Measurements from ENCODE around the gene EMX1.

Gene EMX1

DNA sequence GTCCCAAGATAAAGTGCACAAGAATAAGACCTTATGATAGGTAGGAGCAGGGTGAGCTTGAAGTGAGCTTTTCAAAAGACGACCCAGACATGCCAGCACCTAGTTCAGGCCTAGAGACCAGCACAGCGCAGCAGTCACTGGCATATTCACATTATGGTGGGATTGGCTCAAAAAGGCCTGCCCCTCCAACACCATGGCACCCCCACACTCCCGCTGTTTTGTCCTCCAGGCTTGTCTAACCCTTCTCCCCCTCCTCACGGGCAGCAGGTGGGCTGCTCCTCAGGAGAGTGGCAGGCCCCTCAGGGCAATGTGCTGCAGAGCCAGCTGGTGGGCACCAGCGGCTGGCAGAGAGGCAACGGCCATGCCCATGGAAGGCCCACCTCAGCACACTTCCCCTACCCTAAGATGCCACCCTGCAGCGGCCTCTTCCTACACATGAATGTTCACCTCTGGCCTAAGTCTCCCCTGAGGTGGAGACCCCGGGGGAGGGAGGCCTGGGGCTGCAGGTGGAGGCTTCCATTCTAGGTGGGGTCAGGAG is 25.6 kb downstream of the EMX1 start:
- no peaks in the 10 kb centered on the region for H3K36me3 ChIP-seq (ENCODE audit: control insufficient read depth in 2 of 2, insufficient read depth in 2 of 2, low read length in 2 of 2)

DNA sequence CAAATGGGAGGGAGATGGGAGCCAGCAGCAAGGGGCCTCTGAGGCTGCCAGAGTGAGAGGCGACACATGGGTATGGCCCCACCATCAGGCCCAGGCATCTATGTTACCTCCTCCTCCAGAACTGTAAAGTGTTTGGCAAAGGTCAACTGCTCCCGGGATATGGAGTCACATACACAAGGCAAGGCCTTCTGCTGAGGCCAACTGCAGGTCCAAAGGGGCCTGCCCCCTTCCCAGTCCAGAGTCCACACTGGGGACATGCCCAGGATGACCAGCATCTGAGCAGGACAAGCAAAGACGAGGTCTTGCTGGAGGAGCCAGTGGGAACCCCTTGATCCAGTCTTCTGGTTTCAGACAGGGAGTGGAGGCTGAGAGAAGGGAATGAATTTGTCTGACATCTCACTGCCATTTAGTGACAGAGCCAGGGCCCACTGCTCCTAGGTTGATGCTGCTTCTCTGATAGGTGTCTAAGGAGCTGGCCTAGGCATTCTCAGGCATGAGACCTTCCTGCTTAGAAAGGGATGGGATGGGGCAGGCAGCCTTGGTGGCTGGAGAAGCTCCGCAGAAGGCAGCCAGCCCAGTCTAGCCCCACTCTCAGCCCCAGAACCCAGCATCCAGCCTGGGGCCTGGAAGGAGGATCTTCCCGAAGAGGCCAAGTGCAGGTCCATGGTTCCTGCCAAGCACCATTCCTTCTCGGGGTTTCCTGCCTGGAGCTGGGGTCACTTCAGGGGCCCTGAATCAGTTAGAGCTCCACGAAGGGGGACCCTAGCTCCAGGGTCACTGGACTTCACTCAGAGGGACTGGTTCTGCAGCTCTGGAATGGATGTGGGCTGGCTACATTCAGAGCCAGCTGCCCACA is 26.4 kb downstream of the EMX1 start:
- Histone ChIP-seq H3K36me3 (ENCODE audit: control insufficient read depth in 2 of 2, insufficient read depth in 2 of 2, low read length in 2 of 2) (no peaks in the 10 kb centered on the region), H3K27me3 (ENCODE audit: control insufficient read depth in 2 of 2, insufficient read depth in 2 of 2, low read length in 2 of 2) (no peaks in the 10 kb centered on the region), H3K9me3 (ENCODE audit: control insufficient read depth in 2 of 2, low read length in 2 of 2) (no peaks in the 10 kb centered on the region), H3K4me1 (ENCODE audit: control insufficient read depth in 2 of 2, insufficient read depth in 2 of 2, low read length in 2 of 2) (no peaks in the 10 kb centered on the region), H3K27ac (ENCODE audit: low read depth in 2 of 2, low read length in 2 of 2) (no peak overlapping the region), H3K9ac (ENCODE audit: low read depth in 1 of 2, low read length in 2 of 2) (no peak overlapping the region), H3K4me3 (ENCODE audit: low read length in 2 of 2) (no peak overlapping the region)

More for the DNA sequence above, 25.6 kb downstream of the EMX1 start:
- Histone ChIP-seq H3K27me3 (ENCODE audit: control insufficient read depth in 2 of 2, insufficient read depth in 2 of 2, low read length in 2 of 2) (no peaks in the 10 kb centered on the region), H3K9ac (ENCODE audit: low read depth in 1 of 2, low read length in 2 of 2) (no peak overlapping the region), H3K4me3 (ENCODE audit: low read length in 2 of 2) (no peak overlapping the region), H3K9me3 (ENCODE audit: control insufficient read depth in 2 of 2, low read length in 2 of 2) (no peaks in the 10 kb centered on the region), H3K4me1 (ENCODE audit: control insufficient read depth in 2 of 2, insufficient read depth in 2 of 2, low read length in 2 of 2) (no peaks in the 10 kb centered on the region), H3K27ac (ENCODE audit: low read depth in 2 of 2, low read length in 2 of 2) (no peak overlapping the region)

GRCh38 chr2:72944804-72945449 is 27.6 kb downstream of the EMX1 start:
- Histone ChIP-seq H3K36me3 (ENCODE audit: control insufficient read depth in 2 of 2, insufficient read depth in 2 of 2, low read length in 2 of 2) (no peaks in the 10 kb centered on the region), H3K9ac (ENCODE audit: low read depth in 1 of 2, low read length in 2 of 2) (no peak overlapping the region), H3K4me3 (ENCODE audit: low read length in 2 of 2) (no peak overlapping the region), H3K9me3 (ENCODE audit: control insufficient read depth in 2 of 2, low read length in 2 of 2) (no peaks in the 10 kb centered on the region), H3K4me1 (ENCODE audit: control insufficient read depth in 2 of 2, insufficient read depth in 2 of 2, low read length in 2 of 2) (no peaks in the 10 kb centered on the region), H3K27me3 (ENCODE audit: control insufficient read depth in 2 of 2, insufficient read depth in 2 of 2, low read length in 2 of 2) (no peaks in the 10 kb centered on the region), H3K27ac (ENCODE audit: low read depth in 2 of 2, low read length in 2 of 2) (no peak overlapping the region)

- Histone ChIP-seq H3K27ac (ENCODE audit: low read depth in 2 of 2, low read length in 2 of 2) (no peak overlapping the region), H3K36me3 (ENCODE audit: control insufficient read depth in 2 of 2, insufficient read depth in 2 of 2, low read length in 2 of 2) (no peaks in the 10 kb centered on the region), H3K4me3 (ENCODE audit: low read length in 2 of 2) (no peak overlapping the region), H3K9ac (ENCODE audit: low read depth in 1 of 2, low read length in 2 of 2) (no peak overlapping the region), H3K4me1 (ENCODE audit: control insufficient read depth in 2 of 2, insufficient read depth in 2 of 2, low read length in 2 of 2) (no peaks in the 10 kb centered on the region), H3K9me3 (ENCODE audit: control insufficient read depth in 2 of 2, low read length in 2 of 2) (no peaks in the 10 kb centered on the region), H3K27me3 (ENCODE audit: control insufficient read depth in 2 of 2, insufficient read depth in 2 of 2, low read length in 2 of 2) (no peaks in the 10 kb centered on the region)
Observed at GRCh38 chr2:72945450-72946019, 28.2 kb downstream of the EMX1 start.

DNA sequence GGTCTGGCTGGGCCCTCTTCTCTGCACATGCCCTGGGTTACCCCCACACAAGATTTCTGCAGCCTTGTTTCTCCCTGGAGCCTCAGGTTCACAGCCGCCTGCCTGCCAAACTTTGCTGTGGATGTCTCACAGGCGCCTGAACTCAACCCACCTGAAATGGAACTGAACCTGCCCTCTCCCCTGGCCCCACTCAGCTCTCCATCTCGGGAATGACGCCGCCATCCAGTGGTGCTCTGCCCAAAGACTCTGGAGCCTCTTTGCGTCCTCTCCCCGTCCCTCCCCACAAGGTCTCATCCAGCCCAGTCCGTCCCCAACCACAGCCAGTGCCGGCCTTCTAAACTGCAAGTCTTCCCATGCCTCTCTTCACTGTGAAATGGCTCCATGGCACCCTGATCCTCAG is 29.1 kb downstream of the EMX1 start:
- no peaks in the 10 kb centered on the region for H3K9me3 ChIP-seq (ENCODE audit: control insufficient read depth in 2 of 2, low read length in 2 of 2)
- no peak overlapping the region for H3K27ac ChIP-seq (ENCODE audit: low read depth in 2 of 2, low read length in 2 of 2)
- no peaks in the 10 kb centered on the region for H3K27me3 ChIP-seq (ENCODE audit: control insufficient read depth in 2 of 2, insufficient read depth in 2 of 2, low read length in 2 of 2)
- H3K4me1 ChIP-seq (ENCODE audit: control insufficient read depth in 2 of 2, insufficient read depth in 2 of 2, low read length in 2 of 2): no peaks in the 10 kb centered on the region
- H3K4me3 ChIP-seq (ENCODE audit: low read length in 2 of 2): no peak overlapping the region
- H3K36me3 ChIP-seq (ENCODE audit: control insufficient read depth in 2 of 2, insufficient read depth in 2 of 2, low read length in 2 of 2): no peaks in the 10 kb centered on the region
- no peak overlapping the region for H3K9ac ChIP-seq (ENCODE audit: low read depth in 1 of 2, low read length in 2 of 2)

GRCh38 chr2:72947952-72948830 is 30.9 kb downstream of the EMX1 start:
- Histone ChIP-seq H3K9me3 (ENCODE audit: control insufficient read depth in 2 of 2, low read length in 2 of 2) (no peaks in the 10 kb centered on the region), H3K4me1 (ENCODE audit: control insufficient read depth in 2 of 2, insufficient read depth in 2 of 2, low read length in 2 of 2) (no peaks in the 10 kb centered on the region), H3K9ac (ENCODE audit: low read depth in 1 of 2, low read length in 2 of 2) (no peak overlapping the region), H3K27ac (ENCODE audit: low read depth in 2 of 2, low read length in 2 of 2) (no peak overlapping the region), H3K27me3 (ENCODE audit: control insufficient read depth in 2 of 2, insufficient read depth in 2 of 2, low read length in 2 of 2) (no peaks in the 10 kb centered on the region), H3K36me3 (ENCODE audit: control insufficient read depth in 2 of 2, insufficient read depth in 2 of 2, low read length in 2 of 2) (no peaks in the 10 kb centered on the region), H3K4me3 (ENCODE audit: low read length in 2 of 2) (no peak overlapping the region)

DNA sequence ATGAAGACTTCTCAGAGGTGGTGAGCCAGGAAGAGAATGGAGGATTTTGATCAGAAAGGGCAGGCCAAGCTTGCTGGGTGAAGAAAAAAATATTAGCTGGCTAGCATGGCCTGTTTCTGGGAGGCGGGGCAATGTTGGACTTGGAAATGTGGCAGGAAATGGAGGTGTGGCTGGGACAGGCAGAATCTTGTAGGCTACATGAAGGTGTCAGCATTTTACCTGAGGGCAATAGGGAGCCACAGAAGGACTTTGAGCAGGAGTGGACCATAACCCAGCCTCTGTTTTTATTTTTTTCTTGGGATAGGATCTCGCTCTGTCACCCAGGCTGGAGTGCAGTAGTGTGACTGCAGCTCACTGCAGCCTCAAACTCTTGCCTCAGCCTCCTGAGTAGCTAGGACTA is 31.7 kb downstream of the EMX1 start:
- Histone ChIP-seq H3K4me3 (ENCODE audit: low read length in 2 of 2) (no peak overlapping the region), H3K9me3 (ENCODE audit: control insufficient read depth in 2 of 2, low read length in 2 of 2) (no peaks in the 10 kb centered on the region), H3K36me3 (ENCODE audit: control insufficient read depth in 2 of 2, insufficient read depth in 2 of 2, low read length in 2 of 2) (no peaks in the 10 kb centered on the region), H3K27ac (ENCODE audit: low read depth in 2 of 2, low read length in 2 of 2) (no peak overlapping the region), H3K27me3 (ENCODE audit: control insufficient read depth in 2 of 2, insufficient read depth in 2 of 2, low read length in 2 of 2) (no peaks in the 10 kb centered on the region), H3K4me1 (ENCODE audit: control insufficient read depth in 2 of 2, insufficient read depth in 2 of 2, low read length in 2 of 2) (no peaks in the 10 kb centered on the region), H3K9ac (ENCODE audit: low read depth in 1 of 2, low read length in 2 of 2) (no peak overlapping the region)

DNA sequence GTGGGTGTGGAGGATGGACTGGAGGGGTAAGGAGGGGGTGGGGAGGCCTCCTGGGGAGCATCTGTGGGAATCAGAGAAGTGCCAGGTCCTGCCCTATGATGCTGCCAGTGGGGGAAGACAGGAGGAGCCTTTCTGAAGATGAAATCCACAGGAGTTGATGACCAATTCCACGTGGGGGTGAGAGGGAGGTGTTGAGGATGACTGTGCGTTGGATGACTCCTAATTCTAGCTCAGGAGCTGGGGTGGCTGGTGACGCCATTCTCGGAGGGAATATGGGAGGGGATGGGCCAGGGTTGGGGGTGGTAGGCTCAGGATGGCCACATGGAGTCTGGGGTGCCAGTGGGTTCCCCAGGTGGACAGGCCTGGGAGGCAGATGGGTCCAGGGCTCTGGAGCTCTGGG is 32.3 kb downstream of the EMX1 start:
- Histone ChIP-seq H3K9me3 (ENCODE audit: control insufficient read depth in 2 of 2, low read length in 2 of 2) (no peaks in the 10 kb centered on the region), H3K36me3 (ENCODE audit: control insufficient read depth in 2 of 2, insufficient read depth in 2 of 2, low read length in 2 of 2) (no peaks in the 10 kb centered on the region), H3K27me3 (ENCODE audit: control insufficient read depth in 2 of 2, insufficient read depth in 2 of 2, low read length in 2 of 2) (no peaks in the 10 kb centered on the region), H3K27ac (ENCODE audit: low read depth in 2 of 2, low read length in 2 of 2) (no peak overlapping the region), H3K4me3 (ENCODE audit: low read length in 2 of 2) (no peak overlapping the region), H3K4me1 (ENCODE audit: control insufficient read depth in 2 of 2, insufficient read depth in 2 of 2, low read length in 2 of 2) (no peaks in the 10 kb centered on the region), H3K9ac (ENCODE audit: low read depth in 1 of 2, low read length in 2 of 2) (no peak overlapping the region)

- no peaks in the 10 kb centered on the region for H3K36me3 ChIP-seq (ENCODE audit: control insufficient read depth in 2 of 2, insufficient read depth in 2 of 2, low read length in 2 of 2)
- H3K27ac ChIP-seq (ENCODE audit: low read depth in 2 of 2, low read length in 2 of 2): no peak overlapping the region
- no peaks in the 10 kb centered on the region for H3K4me1 ChIP-seq (ENCODE audit: control insufficient read depth in 2 of 2, insufficient read depth in 2 of 2, low read length in 2 of 2)
- no peak overlapping the region for H3K4me3 ChIP-seq (ENCODE audit: low read length in 2 of 2)
- H3K9me3 ChIP-seq (ENCODE audit: control insufficient read depth in 2 of 2, low read length in 2 of 2): no peaks in the 10 kb centered on the region
- H3K9ac ChIP-seq (ENCODE audit: low read depth in 1 of 2, low read length in 2 of 2): no peak overlapping the region
- no peaks in the 10 kb centered on the region for H3K27me3 ChIP-seq (ENCODE audit: control insufficient read depth in 2 of 2, insufficient read depth in 2 of 2, low read length in 2 of 2)
Observed at GRCh38 chr2:72950558-72951255, 33.4 kb downstream of the EMX1 start.

Measured in mucosa of rectum (tissue), 2 donors.